ENCODE results near the gene IGF2BP2. TPM values are rescaled to one million over a fixed set of nuclear protein-coding genes. Genes with fewer than 3 reads are reported as not detected.

The IGF2BP2 gene
- total RNA-seq, 1 donor from 2014 or later = 147 TPM

DNA sequence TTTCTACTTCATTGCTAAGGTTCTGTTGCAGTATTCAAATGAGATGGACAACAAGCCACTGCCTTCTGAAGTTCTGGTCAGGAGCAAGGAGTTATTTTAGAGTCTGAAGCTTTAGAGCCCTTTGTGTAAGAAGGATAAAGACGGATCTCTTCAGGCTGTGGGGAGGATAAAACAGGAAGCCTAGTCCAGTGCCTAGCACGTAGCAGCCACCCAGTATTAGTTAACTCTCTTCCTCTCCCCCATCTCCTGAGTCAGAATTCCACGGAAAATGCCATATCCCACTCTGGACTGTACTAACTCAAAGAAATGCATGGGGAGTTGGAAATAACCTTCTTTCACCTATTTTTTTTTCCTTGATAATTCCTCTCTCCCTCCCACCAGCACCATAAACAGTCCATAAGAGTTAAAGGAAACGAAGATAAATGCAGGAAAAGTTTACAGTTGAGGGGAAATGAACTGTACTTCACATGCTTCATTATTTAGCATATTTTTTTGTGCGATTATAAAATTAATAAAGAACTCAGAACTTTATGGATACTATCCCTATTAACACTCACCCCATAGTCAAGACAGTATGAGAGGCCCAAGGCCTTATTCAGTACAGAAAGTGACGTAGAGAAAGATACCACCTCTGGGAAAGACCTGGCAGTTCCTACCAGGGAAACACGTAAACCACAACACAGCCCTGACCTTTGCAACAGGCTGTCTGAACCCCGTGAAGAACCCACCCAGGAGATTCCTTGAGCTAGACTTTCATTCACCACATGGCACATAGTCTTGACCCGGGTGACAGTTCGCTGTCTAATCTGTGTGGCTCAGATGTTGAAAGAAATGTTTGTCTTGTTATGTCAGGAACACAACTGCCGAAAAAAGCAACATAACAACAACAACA is 9.2 kb downstream of the IGF2BP2 start:
- TF ChIP-seq, protein P1, sequence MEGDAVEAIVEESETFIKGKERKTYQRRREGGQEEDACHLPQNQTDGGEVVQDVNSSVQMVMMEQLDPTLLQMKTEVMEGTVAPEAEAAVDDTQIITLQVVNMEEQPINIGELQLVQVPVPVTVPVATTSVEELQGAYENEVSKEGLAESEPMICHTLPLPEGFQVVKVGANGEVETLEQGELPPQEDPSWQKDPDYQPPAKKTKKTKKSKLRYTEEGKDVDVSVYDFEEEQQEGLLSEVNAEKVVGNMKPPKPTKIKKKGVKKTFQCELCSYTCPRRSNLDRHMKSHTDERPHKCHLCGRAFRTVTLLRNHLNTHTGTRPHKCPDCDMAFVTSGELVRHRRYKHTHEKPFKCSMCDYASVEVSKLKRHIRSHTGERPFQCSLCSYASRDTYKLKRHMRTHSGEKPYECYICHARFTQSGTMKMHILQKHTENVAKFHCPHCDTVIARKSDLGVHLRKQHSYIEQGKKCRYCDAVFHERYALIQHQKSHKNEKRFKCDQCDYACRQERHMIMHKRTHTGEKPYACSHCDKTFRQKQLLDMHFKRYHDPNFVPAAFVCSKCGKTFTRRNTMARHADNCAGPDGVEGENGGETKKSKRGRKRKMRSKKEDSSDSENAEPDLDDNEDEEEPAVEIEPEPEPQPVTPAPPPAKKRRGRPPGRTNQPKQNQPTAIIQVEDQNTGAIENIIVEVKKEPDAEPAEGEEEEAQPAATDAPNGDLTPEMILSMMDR (IDR thresholded peaks at IDR 0.05) = no peak
- no peak for TF ChIP-seq EZH2phosphoT487 (IDR thresholded peaks at IDR 0.05)
- TF ChIP-seq EZH2 (IDR thresholded peaks at IDR 0.05) = no peak
- Histone ChIP-seq H3K79me2 (ENCODE audit: low read depth) (peaks cover 100% of the 10 kb centered on the region), H3F3A (ENCODE audit: low read depth) (peaks cover 33% of the 10 kb centered on the region), H3K27ac (peak overlapping the region; percentile 65), H3K4me3 (peak overlapping the region; percentile 22), H3K27me3 (no peaks in the 10 kb centered on the region), H3K36me3 (no peaks in the 10 kb centered on the region), H2AFZ (replicated peaks) (no peak overlapping the region), H4K20me1 (ENCODE audit: low read depth) (peaks cover 100% of the 10 kb centered on the region), H3K4me2 (peak overlapping the region; percentile 72), H3K9me3 (ENCODE audit: low read depth) (no peaks in the 10 kb centered on the region), H3K4me1 (peaks cover 86% of the 10 kb centered on the region), H3K9ac (no peak overlapping the region)
- Mint-ChIP-seq H3K4me3 (no peak overlapping the region), H3K9me3 (peaks cover 2% of the 10 kb centered on the region), H3K36me3 (peaks cover 16% of the 10 kb centered on the region), H3K4me1 (peaks cover 47% of the 10 kb centered on the region), H3K27ac (peak overlapping the region; percentile 10), H3K27me3 (ENCODE audit: insufficient read depth, low read depth) (no peaks in the 10 kb centered on the region)
- peak; percentile 41 for DNase-seq (ENCODE audit: low spot score)

- H3K27ac Mint-ChIP-seq = no peak overlapping the region
These were observed 11.1 kb downstream of the IGF2BP2 start for GRCh38 chr3:185813691-185814215.

DNA sequence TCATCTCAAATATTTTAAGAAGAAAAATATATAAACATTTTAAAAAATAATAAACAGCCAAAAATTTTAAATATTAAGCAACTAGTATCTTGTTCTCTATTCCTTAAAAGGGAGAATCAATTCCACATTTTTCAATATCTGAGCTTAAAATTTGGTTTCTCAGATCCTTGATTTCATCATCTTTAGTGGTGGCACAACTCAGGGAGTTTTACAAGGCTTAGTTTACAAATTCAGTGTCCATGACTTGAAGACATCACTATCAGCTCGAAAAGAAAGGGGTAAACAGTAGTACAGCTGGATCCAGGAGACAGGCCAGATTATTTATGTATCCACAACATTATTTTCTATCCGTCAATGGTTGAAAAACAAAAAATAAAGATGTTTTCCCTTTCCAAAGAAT is 11.6 kb downstream of the IGF2BP2 start:
- H3K27me3 Mint-ChIP-seq (ENCODE audit: insufficient read depth, low read depth) = no peaks in the 10 kb centered on the region
- H3K36me3 Mint-ChIP-seq = peaks cover 23% of the 10 kb centered on the region
- peak overlapping the region; percentile 47 for H3K4me2 ChIP-seq
- peaks cover 86% of the 10 kb centered on the region for H4K20me1 ChIP-seq (ENCODE audit: low read depth)
- no peaks in the 10 kb centered on the region for H3K36me3 ChIP-seq
- H3K27ac Mint-ChIP-seq = no peak overlapping the region
- no peaks in the 10 kb centered on the region for H3K9me3 ChIP-seq (ENCODE audit: low read depth)
- H3K4me3 ChIP-seq = no peak overlapping the region
- H3K27ac ChIP-seq = no peak overlapping the region
- H3F3A ChIP-seq (ENCODE audit: low read depth) = peaks cover 33% of the 10 kb centered on the region
- H3K27me3 ChIP-seq = no peaks in the 10 kb centered on the region
- no peak overlapping the region for H3K4me3 Mint-ChIP-seq
- H3K9me3 Mint-ChIP-seq = peaks cover 11% of the 10 kb centered on the region
- H3K4me1 ChIP-seq = peaks cover 62% of the 10 kb centered on the region
- TF ChIP-seq EZH2 (IDR thresholded peaks at IDR 0.05) (no peak), EZH2phosphoT487 (IDR thresholded peaks at IDR 0.05) (no peak)
- TF ChIP-seq, protein P1 (IDR thresholded peaks at IDR 0.05) = no peak
- no peak overlapping the region for H2AFZ ChIP-seq (replicated peaks)
- H3K9ac ChIP-seq = no peak overlapping the region
- H3K4me1 Mint-ChIP-seq = peaks cover 30% of the 10 kb centered on the region
- H3K79me2 ChIP-seq (ENCODE audit: low read depth) = peaks cover 100% of the 10 kb centered on the region
- DNase-seq (ENCODE audit: low spot score) = no peak

More at GRCh38 chr3:185813691-185814215, 11.1 kb downstream of the IGF2BP2 start:
- Histone ChIP-seq H3K27me3 (no peaks in the 10 kb centered on the region), H3K79me2 (ENCODE audit: low read depth) (peaks cover 100% of the 10 kb centered on the region), H3K9me3 (ENCODE audit: low read depth) (no peaks in the 10 kb centered on the region), H3K9ac (no peak overlapping the region), H3F3A (ENCODE audit: low read depth) (peaks cover 33% of the 10 kb centered on the region), H4K20me1 (ENCODE audit: low read depth) (peaks cover 92% of the 10 kb centered on the region), H3K4me3 (no peak overlapping the region), H3K4me2 (peak overlapping the region; percentile 47), H3K36me3 (no peaks in the 10 kb centered on the region), H3K4me1 (peaks cover 67% of the 10 kb centered on the region), H3K27ac (peak overlapping the region; percentile 44), H2AFZ (replicated peaks) (no peak overlapping the region)
- Mint-ChIP-seq H3K36me3 (peaks cover 23% of the 10 kb centered on the region), H3K27me3 (ENCODE audit: insufficient read depth, low read depth) (no peaks in the 10 kb centered on the region), H3K4me1 (peaks cover 33% of the 10 kb centered on the region), H3K9me3 (peaks cover 11% of the 10 kb centered on the region), H3K4me3 (no peak overlapping the region)
- DNase-seq (ENCODE audit: low spot score) = peak; percentile 37
- TF ChIP-seq EZH2phosphoT487 (IDR thresholded peaks at IDR 0.05) = no peak
- no peak for TF ChIP-seq EZH2 (IDR thresholded peaks at IDR 0.05)
- TF ChIP-seq, protein P1 (IDR thresholded peaks at IDR 0.05) = no peak
